ENCODE data around the gene ABHD14A. TPM values are rescaled to one million over a fixed set of nuclear protein-coding genes. Genes with fewer than 3 reads are reported as not detected.

ABHD14A gene
- total RNA-seq, 1 experiment from 2014 or later, result 3.7 TPM

- BruUV-seq (replicated peaks), result no TSS peak
- intact Hi-C loops (cut with micrococcal nuclease; ENCODE audit: unreplicated experiment), result no loop called here
- Histone ChIP-seq H3K4me3 (ENCODE audit: low read depth, low read length, poor library complexity, severe bottlenecking) (no peak overlapping the region), H3K9me3 (ENCODE audit: low read depth, low read length, poor library complexity, severe bottlenecking) (no peaks in the 10 kb centered on the region), H3K36me3 (ENCODE audit: insufficient read depth, low read length, poor library complexity, severe bottlenecking) (no peaks in the 10 kb centered on the region), H3K27me3 (replicated peaks; ENCODE audit: insufficient read depth, low read depth, low read length, poor library complexity) (no peaks in the 10 kb centered on the region), H3K4me1 (ENCODE audit: insufficient read depth, low read length, poor library complexity, severe bottlenecking) (peaks cover 5% of the 10 kb centered on the region), H3K27ac (ENCODE audit: low read depth, low read length, poor library complexity, severe bottlenecking) (no peak overlapping the region)
- ChIA-PET POLR2A (ENCODE audit: low non-redundant PET) (no interaction called here), CTCF (no interaction called here)
- TF ChIP-seq EZH2 (IDR thresholded peaks at IDR 0.05; ENCODE audit: borderline replicate concordance, low read depth, low read length, poor library complexity, severe bottlenecking) (no peak), CTCF (conservative IDR thresholded peaks at IDR 0.05; ENCODE audit: low read depth, low read length) (no peak)
- no peak for DNase-seq (ENCODE audit: low spot score)
These were observed 37.0 kb upstream of the ABHD14A start for GRCh38 chr3:51937611-51938450.

DNA sequence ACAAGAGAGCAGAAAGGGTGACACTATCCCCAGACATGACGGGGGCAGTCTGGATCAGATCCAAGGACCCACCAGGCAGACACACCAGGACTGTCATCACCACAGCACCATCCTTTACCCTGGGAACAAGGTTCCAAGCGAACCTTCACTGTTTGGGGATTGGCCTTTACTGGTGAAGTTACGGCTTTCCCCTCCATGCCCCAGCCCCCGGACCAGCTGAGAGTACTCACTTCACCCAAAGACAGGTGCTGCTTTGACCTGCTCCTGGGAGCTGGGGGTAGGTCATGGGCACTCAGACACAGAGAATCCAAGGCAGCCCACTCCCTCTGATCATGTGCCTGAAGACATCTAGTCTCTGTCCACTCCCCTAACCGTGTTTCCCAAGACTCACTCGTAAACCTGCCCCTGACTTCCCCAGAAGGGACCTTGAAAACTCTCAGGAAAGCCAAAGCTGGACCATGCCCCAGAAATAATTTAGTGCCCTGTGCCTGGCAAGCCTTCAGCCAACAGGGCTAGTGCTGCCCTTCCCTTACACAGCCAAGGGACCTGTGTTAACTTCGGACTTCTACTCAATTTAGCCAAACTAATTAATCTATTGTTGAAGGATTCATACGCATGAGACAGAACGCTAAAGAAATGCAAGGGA lies 36.0 kb upstream of the ABHD14A start:
- no peak overlapping the region for H3K4me3 ChIP-seq (ENCODE audit: low read depth, low read length, poor library complexity, severe bottlenecking)
- no peaks in the 10 kb centered on the region for H3K36me3 ChIP-seq (ENCODE audit: insufficient read depth, low read length, poor library complexity, severe bottlenecking)
- no peaks in the 10 kb centered on the region for H3K9me3 ChIP-seq (ENCODE audit: low read depth, low read length, poor library complexity, severe bottlenecking)
- no TSS peak for BruUV-seq (replicated peaks)
- no peak overlapping the region for H3K27ac ChIP-seq (ENCODE audit: low read depth, low read length, poor library complexity, severe bottlenecking)
- ChIA-PET POLR2A (ENCODE audit: low non-redundant PET) (no interaction called here), CTCF (no interaction called here)
- no peak for DNase-seq (ENCODE audit: low spot score)
- TF ChIP-seq EZH2 (IDR thresholded peaks at IDR 0.05; ENCODE audit: borderline replicate concordance, low read depth, low read length, poor library complexity, severe bottlenecking) (no peak), CTCF (conservative IDR thresholded peaks at IDR 0.05; ENCODE audit: low read depth, low read length) (no peak)
- H3K4me1 ChIP-seq (ENCODE audit: insufficient read depth, low read length, poor library complexity, severe bottlenecking), result peaks cover 6% of the 10 kb centered on the region
- no peaks in the 10 kb centered on the region for H3K27me3 ChIP-seq (replicated peaks; ENCODE audit: insufficient read depth, low read depth, low read length, poor library complexity)
- intact Hi-C loops (cut with micrococcal nuclease; ENCODE audit: unreplicated experiment), result no loop called here

GRCh38 chr3:51940648-51941462 lies 34.0 kb upstream of the ABHD14A start:
- intact Hi-C loops (cut with micrococcal nuclease; ENCODE audit: unreplicated experiment), result no loop called here

More at GRCh38 chr3:51940648-51941462, 34.0 kb upstream of the ABHD14A start:
- no peak for DNase-seq (ENCODE audit: low spot score)
- H3K4me1 ChIP-seq (ENCODE audit: insufficient read depth, low read length, poor library complexity, severe bottlenecking), result peaks cover 6% of the 10 kb centered on the region
- H3K27me3 ChIP-seq (replicated peaks; ENCODE audit: insufficient read depth, low read depth, low read length, poor library complexity), result no peaks in the 10 kb centered on the region
- H3K9me3 ChIP-seq (ENCODE audit: low read depth, low read length, poor library complexity, severe bottlenecking), result no peaks in the 10 kb centered on the region
- ChIA-PET CTCF (interaction anchor here (0.5 to 0.8 kb wide), 3 partner anchors 8 to 52 kb away, joined by 3 read pairs; no protein-coding TSS in a partner anchor), POLR2A (ENCODE audit: low non-redundant PET) (no interaction called here)
- BruUV-seq (replicated peaks), result TSS peak; percentile 83
- H3K36me3 ChIP-seq (ENCODE audit: insufficient read depth, low read length, poor library complexity, severe bottlenecking), result no peaks in the 10 kb centered on the region
- peak overlapping the region; percentile 70 for H3K4me3 ChIP-seq (ENCODE audit: low read depth, low read length, poor library complexity, severe bottlenecking)
- peak overlapping the region; percentile 59 for H3K27ac ChIP-seq (ENCODE audit: low read depth, low read length, poor library complexity, severe bottlenecking)
- TF ChIP-seq EZH2 (IDR thresholded peaks at IDR 0.05; ENCODE audit: borderline replicate concordance, low read depth, low read length, poor library complexity, severe bottlenecking) (no peak), CTCF (conservative IDR thresholded peaks at IDR 0.05; ENCODE audit: low read depth, low read length) (no peak)
